ENCODE results near the gene TOR4A. TPM values are rescaled to one million over a fixed set of nuclear protein-coding genes. Genes with fewer than 3 reads are reported as not detected.
"Not testable (repeated sequence)": the region's sequence is repeated elsewhere in the genome, so short reads cannot be mapped to it uniquely, and the experiment has no call there.

Gene TOR4A
- polyA plus RNA-seq, 3 donors = 5.8 to 8.1 (median 7.3) TPM

- no peak for DNase-seq
Measured at GRCh38 chr9:137250329-137251193, 27.0 kb upstream of the TOR4A start.

- DNase-seq = no peak
Measured at GRCh38 chr9:137251194-137251461, 26.4 kb upstream of the TOR4A start, which contains the start of gene STPG3. Gene STPG3 (plus strand): TSS chr9:137251286. CDS start chr9:137251287, 1 bp downstream.

- DNase-seq = no peak
Measured at GRCh38 chr9:137251490-137252268, 25.8 kb upstream of the TOR4A start.

- no peak for DNase-seq
Measured at GRCh38 chr9:137252555-137253506, 24.7 kb upstream of the TOR4A start.

- DNase-seq = no peak
Measured at GRCh38 chr9:137253717-137254623, 23.6 kb upstream of the TOR4A start.

GRCh38 chr9:137254624-137255447, 22.7 kb upstream of the TOR4A start, which contains the start of gene NELFB:
Gene NELFB (plus strand): TSS chr9:137255327.
- peak; percentile 88 for DNase-seq

GRCh38 chr9:137255448-137256114, 21.9 kb upstream of the TOR4A start:
- DNase-seq = no peak

- no peak for DNase-seq
Measured at GRCh38 chr9:137256362-137256761, 21.2 kb upstream of the TOR4A start.

- DNase-seq = no peak
Measured at GRCh38 chr9:137256856-137257255, 20.7 kb upstream of the TOR4A start.

- not testable (repeated sequence) for DNase-seq
Measured at GRCh38 chr9:137262173-137262908, 15.2 kb upstream of the TOR4A start.

GRCh38 chr9:137262909-137263285, 14.6 kb upstream of the TOR4A start:
- no peak for DNase-seq

- no peak for DNase-seq
Measured at GRCh38 chr9:137263506-137263905, 14.0 kb upstream of the TOR4A start.

- no peak for DNase-seq
Measured at GRCh38 chr9:137264067-137264466, 13.5 kb upstream of the TOR4A start.

- DNase-seq = no peak
Measured at GRCh38 chr9:137265496-137266161, 11.9 kb upstream of the TOR4A start.

GRCh38 chr9:137266162-137266527, 11.4 kb upstream of the TOR4A start:
- no peak for DNase-seq

GRCh38 chr9:137266585-137267453, 10.7 kb upstream of the TOR4A start:
- no peak for DNase-seq

- DNase-seq = no peak
Measured at GRCh38 chr9:137267933-137268355, 9.6 kb upstream of the TOR4A start.
